Activated CD4-positive, alpha-beta T cell treated with anti-CD3 and anti-CD28 coated beads for 1 hour (primary cell): ENCODE data around the gene KLHL18.
"Not testable (repeated sequence)": the region's sequence is repeated elsewhere in the genome, so short reads cannot be mapped to it uniquely, and the experiment has no call there.

Experiments
- DNase-seq: peaks from one replicate; pipeline ENCODE4 v3.0.0-alpha.2; 2020

Gene KLHL18

GRCh38 chr3:47276558-47276957 is 6.2 kb upstream of the KLHL18 start:
- no peak for DNase-seq

GRCh38 chr3:47280519-47280918 is 2.2 kb upstream of the KLHL18 start:
- DNase-seq, result no peak

GRCh38 chr3:47283193-47283537 is 421 bp downstream of the KLHL18 start:
- no peak for DNase-seq

- DNase-seq, result no peak
Observed at GRCh38 chr3:47283591-47284364, 1.0 kb downstream of the KLHL18 start.

GRCh38 chr3:47288966-47289910 is 6.5 kb downstream of the KLHL18 start:
- no peak for DNase-seq

- no peak for DNase-seq
Observed at GRCh38 chr3:47291158-47291753, 8.5 kb downstream of the KLHL18 start.

- DNase-seq, result not testable (repeated sequence)
Observed at GRCh38 chr3:47291754-47292420, 9.1 kb downstream of the KLHL18 start.

- no peak for DNase-seq
Observed at GRCh38 chr3:47293822-47294221, 11.1 kb downstream of the KLHL18 start.

- DNase-seq, result no peak
Observed at GRCh38 chr3:47294392-47294791, 11.6 kb downstream of the KLHL18 start.

- DNase-seq, result no peak
Observed at GRCh38 chr3:47295322-47295721, 12.6 kb downstream of the KLHL18 start.

GRCh38 chr3:47295976-47296375 is 13.2 kb downstream of the KLHL18 start:
- no peak for DNase-seq

- DNase-seq, result no peak
Observed at GRCh38 chr3:47296562-47297302, 14.0 kb downstream of the KLHL18 start.

- DNase-seq, result no peak
Observed at GRCh38 chr3:47298439-47298838, 15.7 kb downstream of the KLHL18 start.

GRCh38 chr3:47299381-47300318 is 16.9 kb downstream of the KLHL18 start:
- no peak for DNase-seq

- no peak for DNase-seq
Observed at GRCh38 chr3:47301456-47301855, 18.7 kb downstream of the KLHL18 start.

GRCh38 chr3:47306022-47306421 is 23.3 kb downstream of the KLHL18 start:
- no peak for DNase-seq

- not testable (repeated sequence) for DNase-seq
Observed at GRCh38 chr3:47309231-47309630, 26.5 kb downstream of the KLHL18 start.

GRCh38 chr3:47310391-47310790 is 27.6 kb downstream of the KLHL18 start:
- no peak for DNase-seq

GRCh38 chr3:47313341-47314055 is 30.8 kb downstream of the KLHL18 start:
- DNase-seq, result no peak

GRCh38 chr3:47314056-47314764 is 31.5 kb downstream of the KLHL18 start:
- no peak for DNase-seq
